Fibroblast of skin of right quadriceps (primary cell): ENCODE measurements around the gene SLC9C1.

ENCODE experiments used
- DNase-seq: peaks from one replicate; pipeline ENCODE4 v3.0.0-alpha.2; 2013

The SLC9C1 gene

GRCh38 chr3:112175646-112176045 lies 118.4 kb downstream of the SLC9C1 start:
- DNase-seq: no peak

GRCh38 chr3:112175037-112175436 lies 119.0 kb downstream of the SLC9C1 start:
- DNase-seq: no peak

- no peak for DNase-seq
Measured at GRCh38 chr3:112171144-112171543, 122.9 kb downstream of the SLC9C1 start.

- no peak for DNase-seq
Measured at GRCh38 chr3:112170046-112170445, 124.0 kb downstream of the SLC9C1 start.

GRCh38 chr3:112167758-112168157 lies 126.3 kb downstream of the SLC9C1 start:
- no peak for DNase-seq

GRCh38 chr3:112149136-112149535 lies 144.9 kb downstream of the SLC9C1 start:
- no peak for DNase-seq

GRCh38 chr3:112143689-112144088 lies 150.3 kb downstream of the SLC9C1 start:
- DNase-seq: no peak

- DNase-seq: no peak
Measured at GRCh38 chr3:112143251-112143650, 150.8 kb downstream of the SLC9C1 start.

- DNase-seq: no peak
Measured at GRCh38 chr3:112141293-112141692, 152.7 kb downstream of the SLC9C1 start.

- DNase-seq: no peak
Measured at GRCh38 chr3:112140584-112140983, 153.4 kb downstream of the SLC9C1 start.

- DNase-seq: no peak
Measured at GRCh38 chr3:112138219-112138969, 155.6 kb downstream of the SLC9C1 start.

- DNase-seq: no peak
Measured at GRCh38 chr3:112137781-112138180, 156.2 kb downstream of the SLC9C1 start.

- DNase-seq: peak; percentile 27
Measured at GRCh38 chr3:112136959-112137693, 156.9 kb downstream of the SLC9C1 start.

GRCh38 chr3:112136046-112136445 lies 158.0 kb downstream of the SLC9C1 start:
- no peak for DNase-seq

GRCh38 chr3:112134335-112135124 lies 159.5 kb downstream of the SLC9C1 start:
- no peak for DNase-seq

- DNase-seq: no peak
Measured at GRCh38 chr3:112133626-112134334, 160.2 kb downstream of the SLC9C1 start.

GRCh38 chr3:112132975-112133448 lies 161.0 kb downstream of the SLC9C1 start, which contains the start of gene GCSAM:
GCSAM (minus strand) TSS chr3:112133248; CDS start chr3:112133120, 128 bp downstream.
- DNase-seq: no peak

GRCh38 chr3:112132554-112132953 lies 161.5 kb downstream of the SLC9C1 start:
- no peak for DNase-seq

GRCh38 chr3:112132088-112132487 lies 161.9 kb downstream of the SLC9C1 start:
- DNase-seq: no peak

- no peak for DNase-seq
Measured at GRCh38 chr3:112131111-112131510, 162.9 kb downstream of the SLC9C1 start.

GRCh38 chr3:112130638-112130993 lies 163.4 kb downstream of the SLC9C1 start:
- no peak for DNase-seq

- no peak for DNase-seq
Measured at GRCh38 chr3:112129925-112130637, 163.9 kb downstream of the SLC9C1 start.
